ENCODE data around the gene SARNP.

DNA sequence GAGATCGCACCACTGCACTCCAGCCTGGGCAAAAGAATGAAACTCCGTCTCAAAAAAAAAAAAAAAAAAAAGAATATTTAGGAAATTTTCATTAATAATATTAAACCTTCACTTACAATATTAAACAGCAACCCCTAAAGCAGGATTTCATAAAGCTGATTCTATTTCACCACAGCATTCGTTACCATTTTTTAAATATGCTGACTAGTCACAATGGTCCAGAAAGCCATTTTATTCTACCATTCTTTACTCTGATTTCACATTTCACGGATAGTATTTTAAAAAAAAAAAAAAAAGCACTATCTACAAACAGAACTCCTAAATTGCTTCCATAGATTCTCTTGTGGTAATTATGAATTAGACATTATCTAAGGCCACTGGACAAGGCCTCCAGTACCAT, 27.6 kb downstream of the SARNP start:
- TF ChIP-seq, protein P1, sequence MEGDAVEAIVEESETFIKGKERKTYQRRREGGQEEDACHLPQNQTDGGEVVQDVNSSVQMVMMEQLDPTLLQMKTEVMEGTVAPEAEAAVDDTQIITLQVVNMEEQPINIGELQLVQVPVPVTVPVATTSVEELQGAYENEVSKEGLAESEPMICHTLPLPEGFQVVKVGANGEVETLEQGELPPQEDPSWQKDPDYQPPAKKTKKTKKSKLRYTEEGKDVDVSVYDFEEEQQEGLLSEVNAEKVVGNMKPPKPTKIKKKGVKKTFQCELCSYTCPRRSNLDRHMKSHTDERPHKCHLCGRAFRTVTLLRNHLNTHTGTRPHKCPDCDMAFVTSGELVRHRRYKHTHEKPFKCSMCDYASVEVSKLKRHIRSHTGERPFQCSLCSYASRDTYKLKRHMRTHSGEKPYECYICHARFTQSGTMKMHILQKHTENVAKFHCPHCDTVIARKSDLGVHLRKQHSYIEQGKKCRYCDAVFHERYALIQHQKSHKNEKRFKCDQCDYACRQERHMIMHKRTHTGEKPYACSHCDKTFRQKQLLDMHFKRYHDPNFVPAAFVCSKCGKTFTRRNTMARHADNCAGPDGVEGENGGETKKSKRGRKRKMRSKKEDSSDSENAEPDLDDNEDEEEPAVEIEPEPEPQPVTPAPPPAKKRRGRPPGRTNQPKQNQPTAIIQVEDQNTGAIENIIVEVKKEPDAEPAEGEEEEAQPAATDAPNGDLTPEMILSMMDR (IDR thresholded peaks at IDR 0.05 in 4 of 5, conservative IDR thresholded peaks at IDR 0.05 in 1 of 5), result no peak
- TF ChIP-seq POLR2A (IDR thresholded peaks at IDR 0.05), result no peak

All from gastrocnemius medialis (tissue), 4 donors.